ENCODE results near the gene FTHL17. TPM values are rescaled to one million over a fixed set of nuclear protein-coding genes. Genes with fewer than 3 reads are reported as not detected.

Gene FTHL17
- total RNA-seq, 1 experiment from 2014 or later = not detected

Other genes with a start within 250 kb of the FTHL17 start
- gene TAB3, start 182.8 kb downstream of the FTHL17 start, total RNA-seq (2014; rRNA removed; shearing (Covaris generic)) = 9.9 and 11.5 TPM in 2 replicates

All from H7 (cell line).